GM15510 (cell line): Measurements from ENCODE around the gene CRAMP1.

Experiments used
- POLR2A ChIP-seq: IDR thresholded peaks from 3 replicates; pipeline ENCODE4 v1.6.1; 2011; ENCODE audit warnings: borderline replicate concordance; ENCODE audit not compliant: insufficient read length; ENCODE audit errors: extremely low read depth

The CRAMP1 gene, protein sequence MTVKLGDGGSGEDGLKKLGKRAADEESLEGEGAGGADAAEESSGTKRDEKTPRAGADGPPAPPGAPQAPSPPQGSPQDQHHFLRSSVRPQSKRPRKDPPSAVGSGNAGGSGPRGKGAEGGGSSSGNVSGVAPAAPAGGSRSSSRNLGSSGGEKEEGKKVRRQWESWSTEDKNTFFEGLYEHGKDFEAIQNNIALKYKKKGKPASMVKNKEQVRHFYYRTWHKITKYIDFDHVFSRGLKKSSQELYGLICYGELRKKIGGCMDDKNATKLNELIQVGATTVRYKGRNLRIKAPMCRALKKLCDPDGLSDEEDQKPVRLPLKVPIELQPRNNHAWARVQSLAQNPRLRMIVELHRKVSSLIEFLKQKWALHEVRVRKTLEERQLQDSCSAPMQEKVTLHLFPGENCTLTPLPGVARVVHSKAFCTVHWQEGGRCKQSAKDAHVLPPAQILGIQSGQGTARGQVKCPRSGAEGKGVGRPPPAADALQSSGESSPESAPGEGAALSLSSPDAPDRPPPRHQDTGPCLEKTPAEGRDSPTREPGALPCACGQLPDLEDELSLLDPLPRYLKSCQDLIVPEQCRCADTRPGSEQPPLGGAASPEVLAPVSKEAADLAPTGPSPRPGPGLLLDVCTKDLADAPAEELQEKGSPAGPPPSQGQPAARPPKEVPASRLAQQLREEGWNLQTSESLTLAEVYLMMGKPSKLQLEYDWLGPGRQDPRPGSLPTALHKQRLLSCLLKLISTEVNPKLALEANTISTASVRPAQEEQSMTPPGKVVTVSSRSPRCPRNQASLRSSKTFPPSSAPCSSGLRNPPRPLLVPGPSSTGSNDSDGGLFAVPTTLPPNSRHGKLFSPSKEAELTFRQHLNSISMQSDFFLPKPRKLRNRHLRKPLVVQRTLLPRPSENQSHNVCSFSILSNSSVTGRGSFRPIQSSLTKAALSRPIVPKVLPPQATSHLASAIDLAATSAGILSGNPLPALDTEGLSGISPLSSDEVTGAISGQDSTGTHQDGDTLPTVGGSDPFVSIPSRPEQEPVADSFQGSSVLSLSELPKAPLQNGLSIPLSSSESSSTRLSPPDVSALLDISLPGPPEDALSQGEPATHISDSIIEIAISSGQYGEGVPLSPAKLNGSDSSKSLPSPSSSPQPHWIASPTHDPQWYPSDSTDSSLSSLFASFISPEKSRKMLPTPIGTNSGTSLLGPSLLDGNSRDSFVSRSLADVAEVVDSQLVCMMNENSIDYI (N-terminal part only)

DNA sequence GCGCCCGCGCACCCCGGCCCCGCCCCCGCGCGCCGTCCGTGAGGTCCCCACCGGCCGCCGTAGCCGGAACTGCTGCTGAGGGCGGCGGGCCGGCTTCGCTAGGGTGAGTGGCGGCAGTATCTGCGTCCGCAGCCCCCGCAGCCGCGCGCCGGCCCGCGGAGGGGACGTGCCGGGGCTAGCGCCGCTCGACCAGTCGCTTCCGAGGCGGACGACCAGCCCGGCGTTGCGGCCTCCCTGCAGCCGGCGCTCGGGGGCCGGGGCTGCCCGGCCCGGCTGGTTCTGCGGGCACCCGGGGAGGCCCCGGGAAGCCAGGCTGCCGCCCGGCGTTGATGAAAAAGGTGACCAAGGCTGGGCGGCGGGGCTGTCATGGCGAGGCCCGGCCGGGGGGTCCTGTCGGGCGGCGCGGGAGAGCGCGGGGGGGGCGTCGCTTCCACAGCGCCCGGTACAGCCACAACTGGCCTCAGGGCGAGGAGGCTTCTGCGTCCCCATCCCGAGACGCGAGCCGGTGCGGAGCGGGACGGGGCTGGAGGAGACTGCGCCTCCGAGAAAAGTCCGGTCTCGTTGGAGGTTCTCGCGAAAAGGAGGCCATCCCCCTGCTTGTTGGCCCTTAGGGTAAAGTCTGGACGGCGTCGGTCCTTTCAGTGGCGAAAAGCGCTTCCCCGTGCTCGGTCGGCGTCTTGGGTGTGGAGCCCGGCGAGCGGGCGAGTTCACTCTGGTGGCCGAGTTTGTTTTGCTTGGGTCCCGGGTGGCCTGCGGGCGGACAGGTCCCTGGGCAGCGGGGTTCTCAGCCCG, at the start of gene CRAMP1:
Gene CRAMP1, plus strand, starts transcription at position 41 of the 792 bp plus-strand sequence. CDS start 2,280 bp downstream, outside the sequence.
- TF ChIP-seq POLR2A, result peak; percentile 67

DNA sequence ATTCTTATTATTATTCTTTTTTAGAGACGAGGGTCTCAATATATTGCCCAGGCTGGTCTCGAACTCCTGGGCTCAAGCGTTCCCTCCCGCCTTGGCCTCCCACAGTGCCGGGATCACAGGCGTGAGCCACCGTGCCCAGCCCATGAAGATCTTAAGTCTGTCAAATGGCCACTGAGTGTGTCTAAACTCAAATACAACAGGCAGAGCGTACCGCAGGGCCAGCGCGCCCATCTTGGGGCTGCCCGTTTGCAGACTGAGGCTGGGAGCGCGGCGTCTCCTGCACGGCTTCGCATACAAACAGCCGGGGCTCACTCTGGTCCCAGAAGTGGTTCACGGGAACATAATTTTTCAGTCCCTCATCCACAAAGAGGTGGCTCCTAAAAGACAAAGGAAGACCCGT, 48.4 kb upstream of the CRAMP1 start:
- no peak for TF ChIP-seq POLR2A

DNA sequence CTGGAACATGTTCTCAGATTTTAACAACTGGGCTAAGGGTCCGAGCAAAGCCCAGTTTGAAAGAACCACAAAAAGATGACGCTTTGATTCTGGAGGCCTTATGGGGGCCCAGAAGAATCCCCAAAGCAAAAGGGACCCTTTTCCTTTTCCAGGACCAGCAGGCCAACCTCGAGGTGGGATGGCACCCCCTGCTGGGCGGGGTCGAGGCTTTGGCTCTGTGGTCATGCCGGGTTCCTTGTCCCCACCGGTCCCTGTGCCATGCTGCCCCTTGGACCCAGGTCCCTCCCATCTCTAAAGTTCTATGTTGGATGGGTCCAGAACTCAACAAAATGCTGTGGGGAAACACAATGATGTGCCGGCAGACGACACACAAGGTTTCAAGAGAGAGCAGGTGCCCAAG, 47.8 kb upstream of the CRAMP1 start:
- no peak for TF ChIP-seq POLR2A

DNA sequence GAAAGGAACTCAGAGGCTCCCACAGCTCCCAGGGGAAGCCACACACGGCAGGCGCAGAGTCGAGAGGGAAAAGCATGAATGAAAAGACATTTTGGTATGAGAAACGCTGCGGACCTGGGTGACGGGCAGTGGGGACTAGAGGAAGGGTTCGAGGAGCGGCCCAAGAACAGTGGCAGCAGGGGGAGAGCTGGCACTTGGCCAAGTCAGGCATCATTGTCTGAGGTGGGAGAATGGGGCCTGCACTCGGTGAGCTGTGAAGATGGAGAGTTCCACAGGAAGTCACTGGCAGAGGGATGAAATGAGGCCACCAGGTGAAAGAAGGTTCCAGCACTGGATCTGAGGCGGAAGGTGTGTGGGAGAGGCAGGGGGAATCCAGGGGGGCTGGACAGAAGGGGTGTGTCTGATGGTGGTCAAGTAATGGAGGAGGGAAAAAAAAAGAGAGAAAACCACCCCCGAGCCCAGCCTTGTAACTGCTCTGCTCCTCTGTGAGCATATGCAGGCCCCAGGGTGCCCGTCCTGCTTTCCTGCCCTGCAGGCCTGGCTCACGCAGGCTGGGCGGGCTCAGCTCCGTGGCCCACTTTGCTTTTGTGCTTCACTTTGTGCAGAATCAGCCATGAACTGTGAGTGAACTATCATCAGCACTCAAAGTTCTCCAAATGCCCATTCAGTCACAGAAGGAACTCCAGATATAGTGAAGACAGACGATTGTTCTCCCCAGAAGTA, 46.9 kb upstream of the CRAMP1 start:
- TF ChIP-seq POLR2A, result no peak

DNA sequence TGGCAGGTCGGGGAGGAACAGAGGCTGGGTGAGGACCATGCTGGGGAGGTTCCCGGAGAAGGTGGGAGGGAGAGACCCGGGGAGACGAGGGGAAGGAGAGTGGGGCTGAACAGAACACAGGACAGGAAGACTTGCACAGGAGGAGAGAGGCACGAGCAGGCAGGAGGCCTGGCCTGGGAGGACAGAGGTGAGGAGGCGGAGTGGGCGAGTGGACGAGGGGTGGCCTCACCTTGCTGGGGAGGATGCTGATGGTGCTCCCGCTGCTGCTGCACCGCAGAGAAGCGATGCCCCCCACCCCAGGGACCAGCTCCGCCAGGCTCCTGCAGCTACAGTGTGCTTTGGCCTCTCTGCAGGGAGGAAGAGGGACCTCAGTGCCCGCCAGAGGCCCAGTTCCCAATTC, 44.2 kb upstream of the CRAMP1 start:
- no peak for TF ChIP-seq POLR2A

DNA sequence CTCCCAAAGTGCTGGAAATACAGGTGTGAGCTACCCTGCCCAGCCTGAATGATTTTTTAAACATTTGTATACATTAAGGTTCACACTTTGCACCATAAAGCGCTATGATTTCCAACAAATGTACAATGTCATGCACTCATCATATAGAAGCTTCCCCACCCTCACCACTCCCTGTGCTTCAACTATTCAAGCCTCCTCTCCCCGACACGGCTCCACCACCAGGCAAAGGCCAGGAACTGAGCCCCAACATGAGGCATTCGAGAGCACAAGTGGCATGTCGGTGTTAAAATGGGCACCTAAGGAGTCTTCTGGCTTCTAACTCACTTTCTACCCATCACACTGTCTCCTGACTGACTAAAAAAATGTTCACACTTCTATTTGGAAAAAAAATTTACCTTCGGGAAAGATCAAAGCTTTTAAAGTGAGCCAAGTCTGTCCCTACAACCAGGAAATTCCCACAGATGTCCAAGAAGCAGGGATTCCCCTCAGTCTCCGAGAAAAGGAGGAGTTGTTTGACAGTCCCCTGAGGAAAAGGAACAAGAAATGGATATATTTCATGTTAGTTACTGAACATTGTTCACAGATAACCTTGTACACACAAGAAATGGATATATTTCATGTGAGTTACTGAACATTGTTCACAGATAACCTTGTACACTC, 41.0 kb upstream of the CRAMP1 start:
- no peak for TF ChIP-seq POLR2A

DNA sequence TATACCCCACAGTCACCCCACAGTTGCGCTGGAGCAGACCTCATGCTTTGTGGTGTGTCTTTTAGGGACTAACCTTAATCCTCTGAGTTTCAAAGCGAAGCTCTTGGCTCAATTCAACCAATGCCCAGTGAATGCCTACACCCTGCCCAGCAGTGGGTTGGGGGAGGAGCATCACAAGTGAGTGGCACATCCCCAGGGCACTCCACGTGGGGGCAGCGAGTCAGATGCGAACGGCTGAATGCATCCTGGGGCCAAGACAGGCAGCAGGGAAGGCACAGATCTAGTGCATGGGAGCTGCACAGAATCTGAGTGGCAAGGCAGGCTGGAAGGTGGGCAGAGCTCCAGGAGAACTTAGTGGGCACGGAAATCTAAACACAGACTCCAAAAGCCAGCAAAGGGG, 39.5 kb upstream of the CRAMP1 start:
- TF ChIP-seq POLR2A, result no peak

DNA sequence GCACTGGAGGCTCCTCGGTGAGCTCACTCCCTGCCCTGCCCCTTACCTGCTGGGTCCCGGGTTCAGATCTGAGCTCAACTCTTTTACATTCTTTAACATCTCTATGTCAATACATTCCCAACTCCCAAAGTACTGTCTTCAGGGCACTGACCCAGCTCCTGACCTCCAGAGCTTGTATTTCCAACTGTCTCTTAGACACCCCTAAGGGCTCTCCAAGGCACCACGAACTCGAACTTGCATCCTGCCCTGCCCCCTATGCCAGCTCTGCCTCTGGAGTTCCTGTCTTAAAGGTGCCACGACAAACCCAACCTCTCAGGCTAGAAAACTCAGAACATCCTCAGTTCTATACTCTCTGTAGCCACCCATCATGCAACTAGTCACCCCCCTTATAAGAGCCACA, 38.9 kb upstream of the CRAMP1 start:
- TF ChIP-seq POLR2A, result no peak

DNA sequence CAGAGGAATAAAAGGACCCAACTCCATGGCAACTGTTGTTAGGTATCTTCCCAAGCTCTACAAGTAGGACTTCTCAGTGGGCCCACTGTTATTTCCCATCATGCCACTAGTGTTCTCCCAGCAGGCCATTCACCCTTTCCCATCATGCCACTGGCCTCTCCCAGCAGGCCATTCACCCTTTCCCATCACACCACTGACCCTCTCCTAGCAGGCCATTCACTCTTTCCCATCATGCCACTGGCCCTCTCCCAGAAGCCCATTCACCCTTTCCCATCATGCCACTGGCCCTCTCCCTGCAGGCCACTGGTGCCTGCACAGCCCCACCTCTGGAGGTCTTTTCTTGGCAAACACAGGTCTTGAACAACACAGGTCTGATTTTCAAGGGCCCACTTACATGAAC, 36.6 kb upstream of the CRAMP1 start:
- no peak for TF ChIP-seq POLR2A

DNA sequence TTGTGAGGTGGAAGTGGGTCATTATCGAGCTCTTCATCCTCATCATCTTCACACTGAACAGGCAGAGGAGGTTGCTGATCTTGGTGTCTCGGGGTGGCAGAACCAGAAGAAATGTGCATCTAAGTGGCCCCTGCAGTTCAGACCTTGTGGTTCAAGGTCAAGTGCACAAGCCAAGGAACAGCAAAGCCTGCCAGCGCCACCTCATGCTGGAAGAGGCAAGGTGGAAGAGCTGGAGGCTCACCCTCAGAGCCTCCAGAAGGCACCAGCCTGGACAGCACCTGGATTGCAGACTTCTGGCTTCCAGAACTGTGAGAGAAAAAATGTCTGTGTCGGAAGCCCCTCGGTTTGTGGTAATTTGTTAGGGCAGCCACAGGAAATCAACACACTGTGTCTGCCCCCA, 32.9 kb upstream of the CRAMP1 start:
- no peak for TF ChIP-seq POLR2A

DNA sequence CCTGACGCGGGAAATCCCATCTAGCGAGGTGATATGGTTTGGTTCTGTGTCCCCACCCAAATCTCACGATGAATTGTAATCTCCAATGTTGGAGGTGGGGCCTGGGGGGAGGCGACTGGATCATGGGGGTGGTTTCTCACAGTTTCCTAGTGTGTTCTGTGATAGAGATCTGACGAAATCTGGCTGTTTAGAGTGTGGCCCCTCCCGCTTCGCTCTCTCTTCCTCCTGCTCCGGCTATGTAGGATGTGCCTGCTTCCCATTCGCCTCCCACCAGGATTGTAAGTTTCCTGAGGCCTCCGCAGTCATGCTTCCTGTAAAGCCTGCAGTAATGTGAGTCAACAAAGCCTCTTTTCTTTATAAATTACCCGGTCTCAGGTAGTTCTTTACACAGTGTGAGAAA, 31.9 kb upstream of the CRAMP1 start:
- TF ChIP-seq POLR2A, result no peak

DNA sequence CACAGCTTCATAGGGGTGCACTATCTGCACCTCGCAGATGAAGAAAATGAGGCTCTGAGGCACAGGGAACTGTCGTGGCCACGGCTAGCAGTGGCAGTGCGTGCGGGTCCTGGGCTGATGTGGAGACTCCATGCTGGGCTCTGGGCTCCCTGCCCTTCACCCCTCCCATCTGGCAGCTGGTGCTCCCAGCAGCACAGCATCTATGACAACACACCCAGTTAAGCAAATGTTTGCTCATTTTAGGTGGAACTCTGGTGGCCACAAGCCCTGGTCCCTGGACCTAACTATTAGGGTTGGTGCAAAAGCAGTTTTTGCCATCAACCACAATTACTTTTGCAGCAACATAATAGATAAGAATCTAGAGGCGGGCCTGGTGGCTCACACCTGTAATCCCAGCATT, 31.2 kb upstream of the CRAMP1 start:
- no peak for TF ChIP-seq POLR2A

DNA sequence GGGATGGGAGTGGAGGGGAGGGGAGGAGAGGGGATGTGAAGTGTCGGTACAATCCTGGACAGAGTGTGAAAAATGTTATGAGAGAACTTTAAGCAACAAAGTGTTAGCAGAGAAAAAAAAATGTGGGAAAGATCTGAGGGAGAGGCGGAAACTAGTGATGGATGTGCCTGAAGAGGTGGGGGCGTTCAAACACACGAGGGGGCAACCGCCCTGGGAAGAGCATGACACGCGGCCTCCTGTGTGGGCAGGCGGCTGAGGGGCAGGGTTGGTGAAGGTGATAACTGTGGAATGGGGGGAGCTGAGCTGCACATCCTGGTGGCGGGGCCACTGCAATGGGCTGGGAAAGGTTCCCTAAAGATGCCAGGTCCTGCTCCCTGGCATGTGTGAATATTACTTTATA, 30.4 kb upstream of the CRAMP1 start:
- TF ChIP-seq POLR2A, result no peak
